HG02610 (cell line): ENCODE data around the gene KDM5B.
"Not testable (repeated sequence)": the region's sequence is repeated elsewhere in the genome, so short reads cannot be mapped to it uniquely, and the experiment has no call there.

Source experiments
- ATAC-seq: cut with Tn5 transposase; IDR thresholded peaks from one replicate; pipeline ENCODE4 v1.9.1; 2021; ENCODE audit warnings: mild to moderate bottlenecking, moderate library complexity; ENCODE audit not compliant: unreplicated experiment

Gene KDM5B

DNA sequence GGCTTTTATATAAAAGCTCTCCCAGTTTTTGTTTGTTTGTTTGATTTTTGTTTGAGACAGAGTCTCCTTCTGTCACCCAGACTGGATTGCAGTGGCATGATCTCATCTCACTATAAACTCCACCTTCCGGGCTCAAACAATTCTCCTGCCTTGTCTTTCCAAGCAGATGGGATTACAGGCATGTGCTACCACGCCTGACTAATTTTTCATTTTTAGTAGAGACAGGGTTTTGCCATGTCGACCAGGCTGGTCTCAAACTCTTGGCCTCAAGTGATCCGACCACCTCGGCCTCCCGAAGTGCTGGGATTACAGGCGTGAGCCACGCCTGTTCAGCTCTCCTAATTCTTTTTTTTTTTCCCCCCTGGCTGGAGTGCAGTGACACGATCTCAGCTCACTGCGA lies 6.9 kb upstream of the KDM5B start:
- ATAC-seq: no peak

GRCh38 chr1:202812176-202813026 lies 4.2 kb upstream of the KDM5B start:
- ATAC-seq: no peak

DNA sequence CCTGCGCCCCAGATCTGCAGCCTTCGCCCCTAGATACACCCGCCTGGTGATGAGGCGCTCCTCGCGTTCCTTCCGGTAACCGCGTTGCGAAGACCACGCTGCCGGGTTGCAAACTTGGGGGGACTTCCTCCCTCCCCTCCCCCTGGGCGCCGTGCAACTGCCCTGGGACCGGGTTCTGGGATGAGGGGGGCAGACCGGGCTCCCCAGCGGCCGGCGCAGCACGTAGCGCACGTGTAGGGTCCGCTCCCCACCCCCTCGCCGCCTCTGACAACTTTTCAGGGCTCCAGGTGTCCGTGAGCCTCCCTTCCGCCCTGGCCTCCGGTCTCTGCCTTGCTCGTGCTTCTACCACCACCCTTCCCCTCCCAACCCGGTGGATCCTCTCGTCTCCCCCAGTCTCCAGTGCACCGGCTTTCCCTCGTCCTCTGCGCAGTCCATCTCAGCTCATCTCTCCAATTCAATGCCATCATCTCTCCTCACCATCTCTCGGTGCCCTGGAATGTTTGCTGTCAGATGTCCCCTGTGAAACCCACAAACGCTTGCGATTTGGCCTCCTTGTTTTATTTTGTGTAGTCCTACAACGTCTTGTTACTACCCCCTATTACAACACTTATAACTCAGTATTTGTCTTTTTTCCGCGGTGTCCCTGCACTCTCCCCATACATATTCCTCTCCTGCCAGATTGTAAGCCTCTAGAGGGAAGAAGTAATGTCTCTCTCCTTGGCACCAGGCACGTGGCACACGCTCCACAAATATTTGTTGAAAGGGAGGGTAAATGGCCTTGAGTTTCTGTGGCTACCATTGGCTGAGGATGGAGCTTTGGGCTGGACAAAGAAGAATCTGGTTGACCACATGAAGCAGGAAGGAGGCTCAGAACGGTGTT lies 3.3 kb upstream of the KDM5B start:
- ATAC-seq: no peak

GRCh38 chr1:202810615-202811295 lies 2.5 kb upstream of the KDM5B start, which contains the start of gene PCAT6:
TSS of gene PCAT6 (plus strand) at chr1:202810954.
- peak; percentile 72 for ATAC-seq

- no peak for ATAC-seq
Observed at GRCh38 chr1:202810193-202810614, 2.0 kb upstream of the KDM5B start.

DNA sequence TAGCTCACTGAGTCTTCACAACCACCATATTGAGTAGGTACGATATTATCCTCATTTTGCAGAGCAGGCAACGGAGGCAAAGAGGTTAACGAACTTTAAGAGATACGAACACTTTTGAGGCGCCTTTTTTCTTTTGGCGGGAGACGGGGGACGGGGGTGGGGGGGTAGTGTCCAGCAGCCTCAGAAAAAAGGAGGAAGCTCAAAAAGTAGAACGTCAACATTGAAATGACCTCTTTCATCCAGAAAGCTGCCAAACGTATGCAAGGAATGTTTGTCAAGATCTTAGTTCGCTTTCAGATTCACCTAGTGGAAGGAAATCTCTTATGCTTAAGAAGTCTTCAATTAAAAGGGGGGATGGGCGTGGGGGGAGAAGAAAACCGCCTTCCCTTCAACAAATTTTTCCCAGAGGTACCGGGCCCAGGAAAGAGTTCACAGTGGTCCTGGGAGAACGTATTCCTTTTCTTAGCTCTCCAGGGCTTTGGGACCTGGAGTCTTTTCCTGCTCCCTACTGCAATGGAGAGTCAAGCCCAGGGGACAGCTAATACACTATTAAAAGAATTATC lies 1.5 kb upstream of the KDM5B start:
- no peak for ATAC-seq

- ATAC-seq: no peak
Observed at GRCh38 chr1:202807451-202807925, 733 bp downstream of the KDM5B start.

GRCh38 chr1:202806845-202807450 lies 1.3 kb downstream of the KDM5B start:
- ATAC-seq: no peak

- ATAC-seq: no peak
Observed at GRCh38 chr1:202805886-202806844, 2.1 kb downstream of the KDM5B start.

GRCh38 chr1:202804126-202804525 lies 4.1 kb downstream of the KDM5B start:
- no peak for ATAC-seq

- ATAC-seq: no peak
Observed at GRCh38 chr1:202802998-202803932, 5.0 kb downstream of the KDM5B start.

DNA sequence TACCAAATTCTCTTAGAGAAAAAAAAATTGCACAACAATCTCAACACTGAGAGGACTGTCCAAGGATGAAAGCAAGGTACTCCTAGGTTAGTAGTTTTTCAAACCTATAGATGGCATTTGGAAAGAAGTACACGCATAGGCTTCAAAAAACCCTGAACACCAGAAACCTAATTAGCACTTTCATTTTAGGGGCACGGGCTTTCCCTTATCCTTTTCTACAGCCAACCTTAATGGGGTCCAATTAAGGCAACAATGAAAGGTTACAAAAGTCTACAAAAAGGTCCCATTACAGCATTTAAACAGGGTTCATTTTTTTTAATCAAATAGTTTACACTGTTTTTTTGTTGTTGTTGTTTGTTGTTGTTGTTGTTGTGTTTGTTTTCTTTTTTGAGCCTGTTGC lies 6.2 kb downstream of the KDM5B start:
- ATAC-seq: no peak

GRCh38 chr1:202801175-202801574 lies 7.0 kb downstream of the KDM5B start:
- ATAC-seq: no peak

GRCh38 chr1:202800742-202801141 lies 7.5 kb downstream of the KDM5B start:
- no peak for ATAC-seq

- ATAC-seq: no peak
Observed at GRCh38 chr1:202798792-202799331, 9.4 kb downstream of the KDM5B start.

GRCh38 chr1:202798260-202798659 lies 10.0 kb downstream of the KDM5B start:
- no peak for ATAC-seq

DNA sequence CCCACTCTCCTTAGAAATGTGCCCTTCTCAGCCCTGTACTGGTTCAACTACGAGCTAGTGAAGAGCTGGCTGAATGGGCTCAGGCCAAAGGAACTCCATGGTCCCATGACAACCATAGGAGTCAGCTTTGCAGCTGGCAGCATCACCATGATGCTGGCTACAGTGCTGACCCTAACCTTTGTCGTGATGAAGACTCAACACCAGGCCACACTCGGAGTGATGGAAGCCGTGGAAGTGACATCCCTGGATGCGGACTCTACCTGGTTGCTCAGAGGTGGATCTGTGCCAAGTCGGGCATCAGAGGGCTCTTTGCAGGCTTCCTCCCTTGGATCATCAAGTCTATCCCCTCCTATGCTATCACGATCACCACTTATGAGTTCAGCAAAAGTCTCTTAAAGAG lies 11.6 kb downstream of the KDM5B start:
- ATAC-seq: no peak

DNA sequence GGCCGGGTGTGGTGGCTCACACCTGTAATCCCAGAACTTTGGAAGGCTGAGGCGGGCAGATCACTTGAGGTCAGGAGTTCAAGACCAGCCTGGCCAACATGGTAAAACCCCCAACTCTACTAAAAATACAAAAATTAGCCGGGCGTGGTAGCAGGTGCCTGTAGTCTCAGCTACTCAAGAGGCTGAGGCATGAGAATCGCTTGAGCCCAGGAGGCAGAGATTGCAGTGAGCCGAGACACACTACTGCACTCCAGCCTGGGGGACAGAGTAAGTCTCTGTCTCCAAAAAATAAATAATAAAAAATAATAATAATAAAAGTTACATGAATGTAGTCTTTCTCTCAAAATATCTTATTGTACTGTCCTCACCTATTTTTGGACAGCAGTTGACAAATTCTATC lies 13.3 kb downstream of the KDM5B start:
- ATAC-seq: not testable (repeated sequence)
